HepG2 (cell line): ENCODE measurements around the gene GTF3C5. TPM values are rescaled to one million over a fixed set of nuclear protein-coding genes. Genes with fewer than 3 reads are reported as not detected.

ENCODE experiments used
- RNF2 ChIP-seq: fragments of 450-650 bp; conservative IDR thresholded peaks from 2 replicates; pipeline ENCODE4 v1.6.1; 2016; ENCODE audit warnings: low read depth
- polyA plus RNA-seq, 8 experiments: library from polyadenylated mRNA; depleted of rRNA in 3 of 8; stranded (reverse) in 7 of 8; unstranded in 1 of 8; fragments of >200 nt; fragmentation: Illumina TruSeq in 4 of 8; extraction: Trizol in 4 of 8; gene quantifications; 2 replicates each; pipeline versions ENCODE4 v1.2.1 to v1.2.3, GENCODE V29; 2011 to 2016; ENCODE audit warnings: low read depth in 4 of 8, missing spikeins in 1 of 8, mixed read lengths in 1 of 8; ENCODE audit not compliant: insufficient read depth in 1 of 8
- total RNA-seq, 5 experiments: library from RNA; depleted of rRNA; stranded (reverse); fragments of >200 nt; fragmentation: Illumina TruSeq; extraction: Trizol; gene quantifications; 2 replicates each; pipeline ENCODE4 v1.2.3, GENCODE V29; 2016; ENCODE audit warnings: low read depth in 1 of 5
- TF ChIP-seq, protein P1 (sequence below), 2 experiments: sonication (generic) in 1 of 2; formaldehyde crosslinking in 1 of 2; IDR thresholded peaks; 2 replicates each; pipeline versions ENCODE4 v1.6.1 to v1.9.0; 2014 to 2022; ENCODE audit warnings: antibody characterized with exemption in 1 of 2, borderline replicate concordance in 1 of 2, inconsistent platforms in 1 of 2, low read depth in 1 of 2, missing genetic modification reagents in 1 of 2

The GTF3C5 gene
- total and polyA plus RNA-seq, 2 of the 13 experiments (the other 11 are each of a cell fraction or from before 2014, with no cell fraction given): 66.9 to 92.6 TPM

DNA sequence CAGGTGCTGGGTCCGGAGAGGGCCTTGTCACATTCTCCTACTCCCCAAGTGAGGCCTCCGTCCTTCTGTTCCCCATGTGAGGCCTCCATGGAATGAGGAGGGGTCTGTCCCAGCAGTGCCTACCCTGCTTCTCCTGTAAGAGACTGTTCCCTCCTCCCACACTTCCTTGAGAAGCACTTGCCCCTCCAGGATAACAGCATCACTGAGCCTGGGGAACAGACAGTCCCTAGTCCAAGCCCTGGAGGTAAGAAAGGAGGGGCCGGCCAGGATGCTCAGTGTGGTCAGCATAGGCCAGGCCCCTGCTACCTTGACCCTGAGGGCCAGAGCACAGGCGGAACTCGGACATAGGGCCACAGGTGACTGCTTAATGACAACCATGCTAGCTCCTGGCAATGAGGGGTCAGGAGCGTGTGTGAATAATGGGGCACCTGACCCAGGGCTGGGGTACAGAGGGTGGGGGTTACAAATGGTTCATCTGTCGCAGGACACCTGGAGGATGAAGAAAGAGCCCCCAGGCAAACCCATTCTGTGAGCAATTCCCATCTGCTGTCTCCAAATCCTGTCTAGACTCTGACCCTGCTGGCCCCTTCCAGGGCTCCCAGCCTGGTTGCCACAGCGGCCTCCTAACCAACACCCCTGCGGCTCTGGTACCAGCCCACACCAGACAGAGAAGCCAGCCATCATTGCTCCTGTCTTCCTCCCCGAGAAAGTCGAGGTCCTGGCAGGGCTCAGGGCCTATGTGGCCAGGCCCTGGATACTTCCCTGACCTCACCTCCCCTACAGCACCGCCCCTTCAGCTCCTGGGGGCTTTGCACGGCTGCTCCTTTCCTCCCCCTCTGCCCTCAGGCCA is 69.9 kb downstream of the GTF3C5 start (continued):
- TF ChIP-seq, protein P1, sequence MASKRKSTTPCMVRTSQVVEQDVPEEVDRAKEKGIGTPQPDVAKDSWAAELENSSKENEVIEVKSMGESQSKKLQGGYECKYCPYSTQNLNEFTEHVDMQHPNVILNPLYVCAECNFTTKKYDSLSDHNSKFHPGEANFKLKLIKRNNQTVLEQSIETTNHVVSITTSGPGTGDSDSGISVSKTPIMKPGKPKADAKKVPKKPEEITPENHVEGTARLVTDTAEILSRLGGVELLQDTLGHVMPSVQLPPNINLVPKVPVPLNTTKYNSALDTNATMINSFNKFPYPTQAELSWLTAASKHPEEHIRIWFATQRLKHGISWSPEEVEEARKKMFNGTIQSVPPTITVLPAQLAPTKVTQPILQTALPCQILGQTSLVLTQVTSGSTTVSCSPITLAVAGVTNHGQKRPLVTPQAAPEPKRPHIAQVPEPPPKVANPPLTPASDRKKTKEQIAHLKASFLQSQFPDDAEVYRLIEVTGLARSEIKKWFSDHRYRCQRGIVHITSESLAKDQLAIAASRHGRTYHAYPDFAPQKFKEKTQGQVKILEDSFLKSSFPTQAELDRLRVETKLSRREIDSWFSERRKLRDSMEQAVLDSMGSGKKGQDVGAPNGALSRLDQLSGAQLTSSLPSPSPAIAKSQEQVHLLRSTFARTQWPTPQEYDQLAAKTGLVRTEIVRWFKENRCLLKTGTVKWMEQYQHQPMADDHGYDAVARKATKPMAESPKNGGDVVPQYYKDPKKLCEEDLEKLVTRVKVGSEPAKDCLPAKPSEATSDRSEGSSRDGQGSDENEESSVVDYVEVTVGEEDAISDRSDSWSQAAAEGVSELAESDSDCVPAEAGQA (IDR thresholded peaks at IDR 0.05; ENCODE audit: low read depth): no peak
- TF ChIP-seq, protein P1 (CRISPR knock-in tag; IDR thresholded peaks at IDR 0.05; ENCODE audit: borderline replicate concordance): no peak
- TF ChIP-seq RNF2: no peak
